Activated CD4-positive, alpha-beta T cell treated with anti-CD3 and anti-CD28 coated beads for 36 hours (primary cell): ENCODE results near the gene PLEKHA8. TPM values are rescaled to one million over a fixed set of nuclear protein-coding genes. Genes with fewer than 3 reads are reported as not detected.
A peak's percentile ranks its signal among the peaks of the same experiment; 100 is the strongest.

ENCODE experiments used
- ATAC-seq: fragments of 200-7000 bp; cut with Tn5 transposase; one replicate; pipeline ENCODE4 v1.10.0; 2021; ENCODE audit warnings: mild to moderate bottlenecking, moderate library complexity
- CTCF ChIA-PET: fragments of 350-600 bp; sonication (Branson Sonifier 250); formaldehyde crosslinking; loops from one replicate; lab custom pipeline; 2021; ENCODE audit warnings: antibody characterized with exemption; lab: Charles Lee
- POLR2A ChIA-PET: fragments of 350-600 bp; sonication (Branson Sonifier 250); formaldehyde crosslinking; loops from one replicate; lab custom pipeline; 2021; ENCODE audit warnings: antibody characterized with exemption, inconsistent platforms; lab: Charles Lee
- DNase-seq: peaks from one replicate; pipeline ENCODE4 v3.0.0-alpha.2; 2020
- H3K27ac Mint-ChIP-seq: one replicate; pipeline ENCODE4 v1.8.0; 2021; ENCODE audit warnings: mixed read lengths
- H3K27me3 Mint-ChIP-seq: one replicate; pipeline ENCODE4 v1.8.0; 2021; ENCODE audit warnings: mixed read lengths
- H3K36me3 Mint-ChIP-seq: one replicate; pipeline ENCODE4 v1.8.0; 2021; ENCODE audit warnings: low read depth, mixed read lengths
- H3K4me1 Mint-ChIP-seq: one replicate; pipeline ENCODE4 v1.8.0; 2021; ENCODE audit warnings: mixed read lengths
- H3K4me3 Mint-ChIP-seq: one replicate; pipeline ENCODE4 v1.8.0; 2021; ENCODE audit warnings: mild to moderate bottlenecking, moderate library complexity, mixed read lengths
- H3K9me3 Mint-ChIP-seq: one replicate; pipeline ENCODE4 v1.8.0; 2021; ENCODE audit warnings: low read depth, mixed read lengths
- intact Hi-C, 2 experiments: fragments of 100-400 bp; cut with DNase I in 1 of 2; cut with micrococcal nuclease in 1 of 2; formaldehyde crosslinking; loops; one replicate each; pipeline versions ENCODE4 v1.14.2 to v1.15.1; 2022 to 2024; cut with DNase I, micrococcal nuclease
- total RNA-seq, 2 experiments: library from RNA; stranded (reverse); gene quantifications; one replicate each; pipeline ENCODE4 v1.2.3, GENCODE V29; 2021

Gene PLEKHA8
- total RNA-seq, 2 experiments from 2014 or later: 9.0 to 11.1 TPM

DNA sequence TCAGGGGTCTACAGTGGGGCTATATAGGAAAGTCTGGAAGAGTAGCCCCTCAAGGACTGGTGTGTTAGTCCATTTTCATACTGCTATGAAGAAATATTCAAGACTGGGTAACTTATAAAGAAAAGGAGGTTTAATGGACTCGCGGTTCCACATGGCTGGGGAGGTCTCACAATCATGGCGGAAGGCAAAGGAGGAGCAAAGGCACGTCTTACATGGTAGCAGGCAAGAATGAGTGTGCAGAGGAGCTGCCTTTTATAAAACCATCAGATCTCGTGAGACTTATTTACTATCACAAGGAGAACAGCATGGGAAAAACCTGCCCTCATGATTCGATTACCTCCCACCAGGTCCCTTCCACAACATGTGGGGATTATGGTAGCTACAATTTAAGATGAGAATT lies 4.7 kb upstream of the PLEKHA8 start:
- POLR2A ChIA-PET: no interaction called here
- intact Hi-C loops: loop anchor here in 1 of 2 experiments (10.0 kb wide), 1 partner anchor 339 kb away; no protein-coding TSS in a partner anchor
- ATAC-seq (no peak), DNase-seq (no peak)
- Mint-ChIP-seq H3K9me3 (no peaks in the 10 kb centered on the region), H3K27ac (no peak overlapping the region), H3K36me3 (peaks cover 5% of the 10 kb centered on the region), H3K4me3 (no peak overlapping the region), H3K4me1 (peaks cover 39% of the 10 kb centered on the region), H3K27me3 (no peaks in the 10 kb centered on the region)
- CTCF ChIA-PET: interaction anchor here (0.6 kb wide), 1 partner anchor 346 kb away, joined by 5 read pairs; no protein-coding TSS in a partner anchor

DNA sequence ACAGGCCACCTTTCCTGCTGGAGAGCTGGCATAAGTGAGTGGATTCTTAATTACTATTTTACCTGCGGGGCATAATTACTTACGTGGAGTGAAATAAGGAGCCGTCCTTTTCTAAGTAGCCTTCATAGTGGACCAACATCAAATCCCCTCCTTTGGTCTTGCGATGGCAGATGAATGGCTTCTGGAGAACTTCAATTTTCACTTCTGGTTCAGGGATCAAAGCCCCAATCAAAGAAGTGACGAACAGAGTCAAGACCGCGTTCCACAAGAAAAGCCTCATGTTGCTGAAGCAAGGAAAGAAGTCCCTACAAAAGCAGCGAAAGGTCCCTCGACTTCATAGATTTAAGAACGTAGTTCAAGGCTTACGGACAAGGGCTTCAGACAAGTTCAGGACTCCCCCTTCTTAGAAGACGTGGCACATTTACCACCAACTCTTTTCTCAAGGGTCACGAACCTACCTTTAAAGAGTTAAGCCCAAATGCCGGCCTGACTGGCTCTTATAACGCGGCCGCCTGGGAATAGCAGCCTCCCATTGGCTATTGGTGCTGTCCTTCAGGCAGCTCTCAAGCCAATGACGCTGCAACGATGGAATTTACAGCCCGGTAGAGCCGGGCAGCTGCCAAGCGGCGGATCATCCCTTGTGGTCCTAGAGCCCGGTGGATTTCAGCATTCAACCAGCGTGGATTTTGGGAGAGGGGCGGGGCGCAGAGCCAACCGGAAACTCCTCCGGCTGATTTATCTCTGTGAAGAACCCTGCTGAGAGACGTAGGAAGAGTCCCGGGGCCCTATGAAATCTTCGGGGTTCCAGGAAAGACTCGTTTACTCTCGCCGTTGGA lies 1.8 kb upstream of the PLEKHA8 start, which contains the start of gene FKBP14:
FKBP14 (minus strand) TSS at position 474 of the 836 bp plus-strand sequence; CDS start at position 280, 194 bp downstream.
- CTCF ChIA-PET: interaction anchor here (1.5 to 1.7 kb wide), 2 partner anchors 35 to 249 kb away, joined by 7 to 8 read pairs; no protein-coding TSS in a partner anchor

DNA sequence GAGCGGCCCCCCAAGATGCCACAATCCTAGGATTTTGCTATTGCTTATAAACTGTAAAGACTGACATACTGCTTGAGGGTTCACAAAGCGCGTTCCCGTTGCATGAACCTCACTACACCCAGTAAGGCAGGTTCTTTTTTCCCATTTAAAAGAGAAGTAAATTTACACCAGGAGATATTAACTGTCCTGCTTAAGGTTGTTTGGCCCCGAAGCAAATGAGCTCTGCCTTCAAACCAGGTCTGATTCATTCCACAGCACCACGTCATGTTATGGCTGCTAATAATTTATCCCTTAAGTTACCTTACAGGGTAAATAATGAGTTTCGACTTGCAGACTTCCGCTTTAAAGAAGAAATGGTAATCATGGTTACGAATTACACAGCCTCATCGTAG lies 1.2 kb upstream of the PLEKHA8 start:
- H3K4me3 Mint-ChIP-seq: no peak overlapping the region
- no peaks in the 10 kb centered on the region for H3K9me3 Mint-ChIP-seq
- peak; percentile 50 for DNase-seq
- ChIA-PET POLR2A (no interaction called here), CTCF (interaction anchor here (1.5 to 1.7 kb wide), 2 partner anchors 35 to 248 kb away, joined by 7 to 8 read pairs; no protein-coding TSS in a partner anchor)
- intact Hi-C loops: loop anchor here (2.0 to 10.0 kb wide), 7 partner anchors 110 to 478 kb away; partner anchors contain the start of genes GGCT (in 2 of the 2), NOD1 (in 1 of the 2) and ZNRF2 (in 1 of the 2)
- H3K4me1 Mint-ChIP-seq: peaks cover 32% of the 10 kb centered on the region
- H3K27me3 Mint-ChIP-seq: no peaks in the 10 kb centered on the region
- H3K27ac Mint-ChIP-seq: peak overlapping the region; percentile 90
- peaks cover 5% of the 10 kb centered on the region for H3K36me3 Mint-ChIP-seq
- ATAC-seq: peak; percentile 23

More for the DNA sequence above, 1.8 kb upstream of the PLEKHA8 start, which contains the start of gene FKBP14:
- peak within 1 kb of the TSS; percentile 90 for H3K27ac Mint-ChIP-seq
- H3K27me3 Mint-ChIP-seq: no peaks in the 10 kb centered on the region
- DNase-seq (peak; percentile 95), ATAC-seq (peak; percentile 91)
- no peak within 1 kb of the TSS for H3K4me3 Mint-ChIP-seq
- H3K36me3 Mint-ChIP-seq: peaks cover 5% of the 10 kb centered on the region
- intact Hi-C loops: loop anchor here (1.0 to 10.0 kb wide), 8 partner anchors 111 to 568 kb away; partner anchors contain the start of genes GGCT (in 2 of the 2), GARS1 (in 1 of the 2), NOD1 (in 1 of the 2) and ZNRF2 (in 1 of the 2)
- H3K4me1 Mint-ChIP-seq: peaks cover 34% of the 10 kb centered on the region
- POLR2A ChIA-PET: no interaction called here
- no peaks in the 10 kb centered on the region for H3K9me3 Mint-ChIP-seq

DNA sequence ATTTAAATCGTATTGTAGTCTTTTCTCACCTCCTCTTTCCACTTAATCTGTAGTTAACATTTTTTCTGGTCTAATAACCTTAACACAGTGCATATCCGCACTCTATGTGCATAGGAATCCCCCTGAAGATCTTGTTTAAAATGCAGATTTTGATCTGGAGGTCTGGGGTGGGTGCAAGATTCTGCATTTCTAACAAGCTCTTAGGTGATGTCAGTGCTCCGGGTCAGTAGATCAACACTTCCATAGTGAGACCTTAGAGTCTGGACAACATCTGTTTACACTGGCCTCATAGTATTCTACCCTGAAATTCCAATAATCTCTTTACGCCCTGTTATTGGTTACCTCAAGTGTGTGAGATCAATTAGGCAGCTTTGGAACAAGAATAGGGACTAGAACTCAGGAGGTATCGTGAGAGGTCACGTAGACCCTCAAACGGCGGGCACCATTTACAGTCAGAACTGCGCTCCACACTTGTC lies 434 bp upstream of the PLEKHA8 start:
- H3K27me3 Mint-ChIP-seq: no peaks in the 10 kb centered on the region
- ChIA-PET CTCF (interaction anchor here (1.0 to 1.7 kb wide), 3 partner anchors 14 to 248 kb away, joined by 3 to 8 read pairs (median 7); no protein-coding TSS in a partner anchor), POLR2A (no interaction called here)
- peak overlapping the region; percentile 90 for H3K27ac Mint-ChIP-seq
- no peaks in the 10 kb centered on the region for H3K9me3 Mint-ChIP-seq
- no peak for ATAC-seq
- H3K4me1 Mint-ChIP-seq: peaks cover 36% of the 10 kb centered on the region
- peaks cover 5% of the 10 kb centered on the region for H3K36me3 Mint-ChIP-seq
- intact Hi-C loops: loop anchor here (1.0 to 10.0 kb wide), 14 partner anchors 35 to 567 kb away; partner anchors contain the start of genes GGCT (in 2 of the 2), NOD1 (in 2 of the 2), ZNRF2 (in 2 of the 2) and GARS1 (in 1 of the 2)
- DNase-seq: no peak
- no peak overlapping the region for H3K4me3 Mint-ChIP-seq

DNA sequence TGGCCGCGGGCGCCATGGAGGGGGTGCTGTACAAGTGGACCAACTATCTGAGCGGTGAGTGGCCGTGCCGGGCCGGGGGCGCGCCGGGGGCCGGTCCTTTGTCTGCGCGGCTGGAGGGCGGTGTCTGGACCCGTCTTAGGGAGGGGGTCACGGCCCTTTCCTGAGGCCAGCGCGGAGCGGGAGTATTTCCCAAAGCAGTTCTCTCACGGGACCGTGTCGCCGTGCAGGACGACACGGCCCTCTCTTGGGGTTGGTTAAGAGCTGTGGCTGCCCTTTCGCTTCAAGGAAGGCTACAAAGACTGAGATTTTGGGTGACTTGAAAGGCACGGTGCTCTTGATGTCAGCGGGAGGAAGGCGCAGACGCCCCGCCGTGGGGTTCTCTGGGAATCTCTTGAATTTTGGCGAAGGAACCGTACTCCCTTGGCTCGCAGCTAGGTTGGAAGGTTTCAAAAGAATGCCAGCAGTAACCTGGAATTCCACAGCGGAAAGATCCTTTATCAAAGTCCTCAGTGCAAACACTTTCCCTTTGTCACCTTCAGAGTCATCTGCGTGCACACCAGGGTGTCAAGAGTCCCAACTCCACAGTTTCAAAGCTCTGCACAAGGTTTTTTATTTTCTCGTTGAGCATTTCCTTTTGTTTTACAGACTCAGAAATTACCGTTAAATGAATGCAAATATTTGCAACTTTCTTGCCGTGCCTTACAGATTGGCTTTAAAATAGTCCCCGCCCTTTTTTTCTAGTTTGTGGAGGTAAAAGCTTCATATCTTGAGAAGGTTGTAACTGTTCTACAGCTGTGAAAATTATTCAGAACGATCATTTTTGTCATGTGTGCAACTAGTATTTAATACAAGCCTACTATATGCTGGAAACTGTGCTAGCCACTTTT lies 780 bp downstream of the PLEKHA8 start:
- H3K36me3 Mint-ChIP-seq: peaks cover 5% of the 10 kb centered on the region
- ChIA-PET CTCF (interaction anchor here (0.9 to 1.2 kb wide), 3 partner anchors 13 to 83 kb away, joined by 3 read pairs; no protein-coding TSS in a partner anchor), POLR2A (no interaction called here)
- DNase-seq (peak; percentile 47), ATAC-seq (peak; percentile 7)
- H3K27me3 Mint-ChIP-seq: no peaks in the 10 kb centered on the region
- no peaks in the 10 kb centered on the region for H3K9me3 Mint-ChIP-seq
- H3K4me1 Mint-ChIP-seq: peaks cover 26% of the 10 kb centered on the region
- peak overlapping the region; percentile 64 for H3K27ac Mint-ChIP-seq
- no peak overlapping the region for H3K4me3 Mint-ChIP-seq
- intact Hi-C loops: loop anchor here (1.0 to 10.0 kb wide), 12 partner anchors 33 to 566 kb away; partner anchors contain the start of genes NOD1 (in 2 of the 2), GARS1 (in 1 of the 2), GGCT (in 1 of the 2) and MTURN (in 1 of the 2)

DNA sequence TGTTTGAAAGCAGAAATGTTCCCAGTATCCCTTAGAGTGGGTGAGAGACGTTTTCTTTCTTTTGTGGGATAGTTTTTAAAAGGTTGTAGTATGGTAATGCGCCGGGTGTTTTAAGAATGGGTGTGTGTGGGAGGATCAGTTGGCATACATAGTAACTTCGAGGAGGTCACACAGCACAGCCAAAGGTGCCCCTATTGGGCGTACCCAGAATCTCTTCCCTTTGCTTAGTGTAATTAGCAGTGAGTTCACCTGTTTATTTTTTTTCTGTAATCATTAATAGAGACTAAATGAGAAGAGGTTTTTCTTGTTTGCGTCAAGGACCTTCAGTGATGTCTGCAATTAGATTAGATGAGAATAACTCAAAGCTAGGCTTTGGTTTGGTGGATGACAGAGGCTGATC lies 1.5 kb downstream of the PLEKHA8 start:
- Mint-ChIP-seq H3K27ac (no peak overlapping the region), H3K4me1 (peaks cover 19% of the 10 kb centered on the region), H3K4me3 (no peak overlapping the region), H3K36me3 (peaks cover 5% of the 10 kb centered on the region), H3K27me3 (no peaks in the 10 kb centered on the region), H3K9me3 (no peaks in the 10 kb centered on the region)
- POLR2A ChIA-PET: no interaction called here
- ATAC-seq: no peak
- DNase-seq: peak; percentile 40
- CTCF ChIA-PET: interaction anchor here (0.9 to 1.2 kb wide), 2 partner anchors 37 to 84 kb away, joined by 3 read pairs; no protein-coding TSS in a partner anchor
- intact Hi-C loops: loop anchor here (2.0 to 10.0 kb wide), 9 partner anchors 33 to 565 kb away; partner anchors contain the start of genes NOD1 (in 2 of the 2), GARS1 (in 1 of the 2), GGCT (in 1 of the 2) and SCRN1 (in 1 of the 2)

DNA sequence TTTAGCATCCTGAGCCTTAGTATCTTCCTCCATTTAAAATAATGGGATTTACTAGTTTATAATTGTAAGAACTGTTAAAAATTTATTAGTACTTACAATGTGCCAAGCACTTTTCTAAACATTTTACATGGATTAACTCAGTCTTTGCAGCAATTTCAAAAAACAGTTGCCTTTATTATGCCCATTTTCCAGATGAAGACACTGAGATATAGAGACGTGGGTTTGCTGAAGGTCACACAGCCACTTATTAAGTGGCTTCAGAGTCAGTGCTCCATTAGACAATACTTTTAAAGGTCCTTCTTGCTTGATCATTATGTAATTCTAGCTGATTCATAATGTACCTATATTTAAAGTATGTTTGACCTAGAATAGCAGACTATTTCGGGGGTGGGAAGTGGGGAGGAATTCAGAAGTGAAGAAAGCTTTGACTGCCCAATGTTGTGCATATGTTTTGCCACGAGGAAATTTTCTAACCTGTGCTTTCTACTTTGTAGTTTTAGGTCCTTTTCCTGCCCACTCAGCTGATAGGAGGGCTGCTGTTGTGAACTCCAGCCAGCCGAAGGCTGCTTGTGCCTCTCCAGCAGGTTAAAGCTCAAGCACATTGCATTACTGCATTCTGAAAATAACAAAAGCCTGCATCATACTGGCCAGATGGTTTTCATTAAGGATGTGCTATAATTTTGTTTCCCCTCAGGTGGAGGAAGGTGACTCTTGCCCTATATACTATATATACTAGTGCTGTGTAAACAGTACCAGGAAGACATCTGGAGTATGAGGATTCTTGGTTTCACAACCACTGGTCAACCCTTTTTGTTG lies 4.3 kb downstream of the PLEKHA8 start:
- H3K9me3 Mint-ChIP-seq: no peaks in the 10 kb centered on the region
- ATAC-seq: no peak
- no peaks in the 10 kb centered on the region for H3K27me3 Mint-ChIP-seq
- no peak overlapping the region for H3K4me3 Mint-ChIP-seq
- CTCF ChIA-PET: no interaction called here
- intact Hi-C loops: no loop called here
- no peaks in the 10 kb centered on the region for H3K36me3 Mint-ChIP-seq
- H3K4me1 Mint-ChIP-seq: peaks cover 6% of the 10 kb centered on the region
- POLR2A ChIA-PET: no interaction called here
- no peak overlapping the region for H3K27ac Mint-ChIP-seq
- no peak for DNase-seq

DNA sequence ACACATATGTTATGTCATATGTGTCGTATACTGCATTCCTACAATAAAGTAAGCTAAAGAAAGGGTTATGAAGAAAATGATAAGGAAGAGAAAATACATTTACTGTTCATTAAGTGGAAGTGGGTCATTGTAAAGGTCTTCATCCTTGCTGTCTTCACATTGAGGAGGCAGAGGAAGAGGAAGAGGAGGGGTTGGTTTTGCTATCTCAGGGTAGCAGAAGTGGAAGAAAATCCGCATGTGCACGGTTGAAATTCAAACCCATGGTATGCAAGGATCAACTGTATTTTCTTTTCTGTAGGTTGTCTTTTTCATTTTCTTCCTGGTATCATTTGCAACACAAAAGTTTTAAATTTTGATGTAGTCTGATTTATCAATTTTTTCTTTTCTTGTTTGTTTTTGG lies 6.3 kb downstream of the PLEKHA8 start:
- Mint-ChIP-seq H3K36me3 (no peaks in the 10 kb centered on the region), H3K9me3 (no peaks in the 10 kb centered on the region), H3K27me3 (no peaks in the 10 kb centered on the region), H3K4me1 (peaks cover 7% of the 10 kb centered on the region), H3K27ac (no peak overlapping the region), H3K4me3 (no peak overlapping the region)
- intact Hi-C loops: no loop called here
- ChIA-PET POLR2A (no interaction called here), CTCF (no interaction called here)
- ATAC-seq (no peak), DNase-seq (no peak)

DNA sequence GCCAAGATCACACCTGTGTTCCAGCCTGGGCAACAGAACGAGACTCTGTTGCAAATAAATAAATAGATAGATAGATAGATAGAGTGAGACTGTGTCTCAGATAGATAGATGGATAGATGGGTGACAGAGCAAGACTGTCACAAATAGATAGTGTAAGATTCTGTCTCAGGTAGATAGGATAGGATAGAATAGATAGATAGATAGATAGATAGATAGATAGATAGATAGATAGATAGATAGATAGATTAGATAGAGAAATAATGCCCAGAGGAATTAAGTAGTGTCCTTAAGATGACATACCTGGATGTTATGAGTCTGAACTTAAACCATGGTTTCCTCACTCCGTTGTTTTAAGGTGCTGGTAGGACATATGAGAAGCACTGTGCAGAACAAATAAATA lies 8.0 kb downstream of the PLEKHA8 start:
- POLR2A ChIA-PET: no interaction called here
- intact Hi-C loops: no loop called here

More for the DNA sequence above, 8.0 kb downstream of the PLEKHA8 start:
- CTCF ChIA-PET: interaction anchor here (0.6 to 1.0 kb wide), 2 partner anchors 26 to 130 kb away, joined by 3 read pairs; no protein-coding TSS in a partner anchor
- ATAC-seq: no peak
- Mint-ChIP-seq H3K4me1 (peaks cover 16% of the 10 kb centered on the region), H3K27ac (no peak overlapping the region), H3K4me3 (no peak overlapping the region), H3K36me3 (no peaks in the 10 kb centered on the region), H3K9me3 (no peaks in the 10 kb centered on the region), H3K27me3 (no peaks in the 10 kb centered on the region)
- no peak for DNase-seq
